NCI-H2107 (cell line): Measurements from ENCODE around the gene COPS3.
"Not testable (repeated sequence)": the region's sequence is repeated elsewhere in the genome, so short reads cannot be mapped to it uniquely, and the experiment has no call there.

Experiments
- DNase-seq: peaks from one replicate; lab custom pipeline; 2025; lab: John Stamatoyannopoulos, UW

COPS3 gene

GRCh38 chr17:17301659-17302058, 20.6 kb upstream of the COPS3 start:
- not testable (repeated sequence) for DNase-seq

- DNase-seq, result no peak
Measured at GRCh38 chr17:17300624-17301568, 19.9 kb upstream of the COPS3 start.

DNA sequence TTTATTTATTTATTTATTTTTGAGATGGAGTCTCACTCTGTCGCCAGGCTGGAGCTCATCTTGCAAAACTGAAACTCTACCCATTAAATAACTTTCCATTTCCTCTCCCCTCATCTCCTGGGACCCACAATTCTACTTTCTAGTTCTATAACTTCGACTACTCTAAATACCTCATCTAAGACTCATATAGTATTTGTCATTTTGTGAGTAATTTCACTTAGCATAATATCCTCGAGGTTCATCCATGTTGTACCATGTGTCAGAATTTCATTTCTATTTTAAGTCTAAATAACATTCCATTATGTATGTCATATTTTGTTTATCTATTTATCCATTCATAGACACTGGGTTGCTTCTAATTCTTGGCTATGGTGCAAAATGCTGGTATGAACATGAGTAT, 17.1 kb upstream of the COPS3 start:
- no peak for DNase-seq

GRCh38 chr17:17297217-17297616, 16.2 kb upstream of the COPS3 start:
- DNase-seq, result no peak

GRCh38 chr17:17295141-17295540, 14.1 kb upstream of the COPS3 start:
- no peak for DNase-seq

DNA sequence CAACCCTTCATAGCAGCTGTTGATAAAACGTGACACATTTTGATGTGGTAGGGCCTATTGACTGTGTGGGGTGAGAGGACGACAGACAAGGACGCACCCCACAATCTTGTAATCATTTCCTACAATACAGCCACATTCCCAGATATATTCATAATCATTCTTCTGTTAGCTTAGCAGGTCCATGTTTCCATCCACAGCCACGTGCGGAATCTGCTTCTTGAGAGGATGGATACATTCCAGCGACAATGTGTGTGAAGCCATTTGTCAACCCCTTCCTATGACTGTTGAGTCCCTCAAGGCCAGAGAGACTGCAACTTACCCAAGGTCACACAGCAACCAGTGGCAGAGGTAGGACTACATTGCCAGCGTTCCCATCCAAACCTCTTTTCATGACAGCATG, 8.7 kb upstream of the COPS3 start:
- DNase-seq, result no peak

DNA sequence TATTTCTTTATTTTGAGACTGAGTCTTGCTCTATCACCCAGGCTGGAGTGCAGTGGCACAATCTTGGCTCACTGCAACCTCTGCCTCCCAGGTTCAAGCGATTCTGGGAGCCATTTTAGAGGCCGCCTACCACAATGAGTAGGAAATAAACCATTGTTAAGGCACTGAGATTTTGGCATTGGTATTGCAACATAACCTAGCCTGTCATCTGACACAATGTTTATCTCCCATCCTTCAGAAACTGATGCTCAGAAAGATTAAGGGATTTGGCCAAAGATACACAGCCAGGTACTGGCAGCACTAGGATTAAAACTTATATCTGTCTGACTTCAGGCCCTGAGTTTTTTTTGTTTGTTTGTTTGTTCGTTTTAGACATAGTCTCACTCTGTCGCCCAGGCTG, 8.0 kb upstream of the COPS3 start:
- DNase-seq, result no peak

DNA sequence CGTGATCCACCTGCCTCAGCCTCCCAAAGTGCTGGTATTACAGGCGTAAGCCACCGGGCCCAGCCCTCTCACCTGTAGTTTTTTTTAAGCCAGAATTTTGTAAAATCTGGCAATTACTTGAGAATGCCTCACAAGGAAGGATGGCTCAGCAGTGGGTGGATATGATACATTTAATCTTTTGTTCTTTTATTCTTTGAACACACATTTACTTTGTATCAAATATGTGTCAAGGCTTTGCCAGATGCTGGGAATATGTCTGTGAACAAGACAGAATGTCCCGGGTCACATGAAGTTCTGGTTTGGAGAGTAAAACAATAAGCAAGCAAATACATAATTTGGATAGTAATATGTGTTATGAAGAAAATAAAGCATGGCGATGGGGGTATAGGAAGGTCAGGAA, 4.9 kb upstream of the COPS3 start:
- no peak for DNase-seq

- no peak for DNase-seq
Measured at GRCh38 chr17:17279316-17279715, 1.7 kb downstream of the COPS3 start.

DNA sequence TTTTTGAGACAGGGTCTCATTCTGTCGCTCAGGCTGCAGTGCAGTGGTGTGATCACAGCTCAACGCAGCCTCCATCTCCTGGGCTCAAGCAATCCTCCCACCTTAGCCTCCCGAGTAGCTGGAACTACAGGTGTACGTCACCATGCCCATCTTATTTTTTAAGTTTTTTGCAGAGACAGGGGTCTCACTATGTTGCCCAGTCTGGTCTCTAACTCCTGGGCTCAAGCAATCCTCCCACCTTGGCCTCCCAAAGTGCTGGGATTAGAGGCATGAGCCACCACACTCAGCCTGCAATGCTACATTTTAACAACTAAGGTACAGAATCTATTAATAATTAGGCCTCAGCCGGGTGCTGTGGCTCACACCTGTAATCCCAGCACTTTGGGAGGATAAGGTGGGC, 3.6 kb downstream of the COPS3 start:
- DNase-seq, result not testable (repeated sequence)

- no peak for DNase-seq
Measured at GRCh38 chr17:17275971-17276370, 5.1 kb downstream of the COPS3 start.

- DNase-seq, result no peak
Measured at GRCh38 chr17:17269926-17270773, 10.9 kb downstream of the COPS3 start.

GRCh38 chr17:17264430-17264829, 16.6 kb downstream of the COPS3 start:
- no peak for DNase-seq

GRCh38 chr17:17258998-17259397, 22.0 kb downstream of the COPS3 start:
- DNase-seq, result no peak

DNA sequence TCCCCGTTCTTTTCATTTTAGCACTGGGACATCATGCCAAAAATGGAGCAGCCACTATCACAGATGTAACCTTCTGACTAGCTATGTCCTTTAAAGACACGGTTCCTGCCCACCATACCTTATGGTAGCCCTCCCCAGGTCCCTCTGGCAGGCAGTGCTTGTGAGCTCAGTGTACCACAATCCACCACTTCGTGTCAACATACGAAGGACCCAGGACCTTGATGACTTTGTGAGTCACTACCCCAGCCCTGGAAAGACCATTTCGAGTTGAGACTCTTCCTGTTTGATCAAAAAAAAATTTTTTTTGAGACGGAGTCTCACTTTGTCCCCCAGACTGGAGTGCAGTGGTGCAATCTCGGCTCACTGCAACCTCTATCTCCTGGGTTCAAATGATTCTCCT, 23.0 kb downstream of the COPS3 start:
- DNase-seq, result no peak

GRCh38 chr17:17256316-17256715, 24.7 kb downstream of the COPS3 start:
- DNase-seq, result no peak

DNA sequence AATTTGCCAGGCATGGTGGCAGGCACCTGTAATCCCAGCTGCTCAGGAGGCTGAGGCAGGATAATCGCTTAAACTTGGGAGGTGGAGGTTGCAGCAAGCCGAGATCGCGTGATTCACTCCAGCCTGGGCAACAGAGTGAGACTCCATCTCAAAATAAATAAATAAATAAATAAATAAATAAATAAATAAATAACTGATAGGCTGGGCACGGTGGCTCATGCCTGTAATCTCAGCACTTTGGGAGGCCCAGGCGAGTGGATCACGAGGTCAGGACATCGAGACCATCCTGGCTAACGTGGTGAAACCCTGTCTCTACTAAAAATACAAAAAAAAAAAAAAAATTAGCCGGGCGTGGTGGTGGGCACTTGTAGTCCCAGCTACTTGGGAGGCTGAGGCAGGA, 25.4 kb downstream of the COPS3 start:
- DNase-seq, result not testable (repeated sequence)

GRCh38 chr17:17254036-17254435, 27.0 kb downstream of the COPS3 start:
- no peak for DNase-seq

GRCh38 chr17:17253406-17253805, 27.6 kb downstream of the COPS3 start:
- no peak for DNase-seq

DNA sequence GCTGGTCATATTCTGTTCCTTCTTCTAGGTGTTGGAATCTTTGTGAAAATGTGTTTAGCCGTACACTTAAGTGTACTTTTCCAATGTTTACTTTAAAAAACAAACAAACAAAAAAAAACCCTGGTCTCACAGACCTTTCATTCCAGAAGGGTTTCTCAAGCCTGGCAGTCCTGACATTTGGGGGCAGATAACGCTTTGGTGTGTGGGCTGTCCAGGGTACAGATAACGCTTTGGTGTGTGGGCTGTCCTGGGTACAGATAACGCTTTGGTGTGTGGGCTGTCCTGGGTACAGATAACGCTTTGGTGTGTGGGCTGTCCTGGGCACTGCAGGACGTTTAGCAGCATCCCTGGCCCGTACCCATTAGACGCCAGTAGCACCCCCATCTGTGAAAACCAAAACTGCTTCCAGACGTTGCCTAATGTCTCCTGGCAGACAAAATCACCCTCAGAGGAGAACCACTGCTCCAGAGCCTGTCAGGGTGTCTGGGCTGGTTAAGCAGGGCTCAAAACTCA, 28.8 kb downstream of the COPS3 start:
- no peak for DNase-seq

DNA sequence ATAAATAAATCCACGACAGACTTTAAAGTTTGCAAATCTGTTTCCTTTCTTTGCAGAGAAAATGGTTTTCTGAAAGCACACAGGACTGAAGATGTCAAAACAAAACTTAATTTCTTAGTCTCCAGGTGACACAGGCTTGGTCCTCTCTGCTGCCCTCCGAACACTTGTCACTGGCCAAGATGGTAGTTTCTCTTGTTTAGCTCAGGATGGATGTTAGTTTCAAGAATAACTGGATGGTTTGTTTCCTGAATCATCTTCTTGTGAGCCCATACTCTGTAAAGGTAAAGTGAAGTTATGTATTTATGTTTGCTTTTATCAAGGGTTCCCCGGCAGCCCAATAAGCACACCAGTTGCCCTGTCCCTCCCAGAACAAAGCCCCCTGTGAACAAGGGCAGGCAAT, 34.2 kb downstream of the COPS3 start:
- no peak for DNase-seq

GRCh38 chr17:17243163-17243562, 37.9 kb downstream of the COPS3 start:
- no peak for DNase-seq

- no peak for DNase-seq
Measured at GRCh38 chr17:17242246-17242645, 38.8 kb downstream of the COPS3 start.
